ENCODE measurements around the gene PTPRG. TPM values are rescaled to one million over a fixed set of nuclear protein-coding genes. Genes with fewer than 3 reads are reported as not detected.

PTPRG gene
- total RNA-seq, 1 experiment from 2014 or later = 0.74 TPM

DNA sequence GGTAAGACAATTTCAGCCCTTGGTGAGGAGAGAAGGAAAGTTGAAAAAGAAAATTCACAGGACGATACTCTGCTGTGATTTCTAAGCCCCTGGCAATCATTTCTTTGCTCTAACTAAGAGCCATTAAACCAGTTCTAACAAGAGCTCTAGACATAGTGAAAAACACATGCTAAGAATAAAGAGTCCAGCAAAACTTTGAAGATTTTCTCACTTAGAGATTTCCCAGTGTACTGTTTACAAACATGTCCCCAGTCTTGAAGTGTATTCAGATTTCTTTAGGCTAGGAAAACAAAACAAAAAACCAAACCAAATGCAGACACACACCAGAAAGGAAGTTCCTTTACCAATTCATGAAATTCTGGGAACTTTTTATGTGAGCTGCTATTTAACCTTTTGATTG lies 325.8 kb downstream of the PTPRG start:
- no peaks in the 10 kb centered on the region for H3K4me1 ChIP-seq (ENCODE audit: control insufficient read depth, insufficient read depth, low read length)
- in situ Hi-C loops (cut with HindIII; ENCODE audit: low pct_unique_long_range_greater_than_20kb, low sequenced_read_pairs) = no loop called here
- H3K27me3 ChIP-seq (ENCODE audit: control insufficient read depth, insufficient read depth, low read length) = no peaks in the 10 kb centered on the region
- no peak overlapping the region for H3K4me3 ChIP-seq (ENCODE audit: low read depth in 2 of 2, low read length in 2 of 2)
- ATAC-seq (no peak), DNase-seq (ENCODE audit: low read depth, low spot score) (no peak)
- no TSS peak for BruUV-seq (replicated peaks)
- no peak for TF ChIP-seq SIN3A (IDR thresholded peaks at IDR 0.05; ENCODE audit: borderline replicate concordance, insufficient read depth, low read depth, low read length)
- no peak for TF ChIP-seq REST (IDR thresholded peaks at IDR 0.05; ENCODE audit: insufficient read depth in 1 of 2, low read depth in 2 of 2, low read length in 1 of 2)
- TF ChIP-seq, protein P1, sequence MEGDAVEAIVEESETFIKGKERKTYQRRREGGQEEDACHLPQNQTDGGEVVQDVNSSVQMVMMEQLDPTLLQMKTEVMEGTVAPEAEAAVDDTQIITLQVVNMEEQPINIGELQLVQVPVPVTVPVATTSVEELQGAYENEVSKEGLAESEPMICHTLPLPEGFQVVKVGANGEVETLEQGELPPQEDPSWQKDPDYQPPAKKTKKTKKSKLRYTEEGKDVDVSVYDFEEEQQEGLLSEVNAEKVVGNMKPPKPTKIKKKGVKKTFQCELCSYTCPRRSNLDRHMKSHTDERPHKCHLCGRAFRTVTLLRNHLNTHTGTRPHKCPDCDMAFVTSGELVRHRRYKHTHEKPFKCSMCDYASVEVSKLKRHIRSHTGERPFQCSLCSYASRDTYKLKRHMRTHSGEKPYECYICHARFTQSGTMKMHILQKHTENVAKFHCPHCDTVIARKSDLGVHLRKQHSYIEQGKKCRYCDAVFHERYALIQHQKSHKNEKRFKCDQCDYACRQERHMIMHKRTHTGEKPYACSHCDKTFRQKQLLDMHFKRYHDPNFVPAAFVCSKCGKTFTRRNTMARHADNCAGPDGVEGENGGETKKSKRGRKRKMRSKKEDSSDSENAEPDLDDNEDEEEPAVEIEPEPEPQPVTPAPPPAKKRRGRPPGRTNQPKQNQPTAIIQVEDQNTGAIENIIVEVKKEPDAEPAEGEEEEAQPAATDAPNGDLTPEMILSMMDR (IDR thresholded peaks at IDR 0.05) = no peak
- TF ChIP-seq POLR2AphosphoS5 (IDR thresholded peaks at IDR 0.05; ENCODE audit: low read depth, low read length) = no peak
- no peak for TF ChIP-seq TCF7L2 (IDR thresholded peaks at IDR 0.05; ENCODE audit: low read depth, low read length)
- intact Hi-C loops (cut with micrococcal nuclease; ENCODE audit: unreplicated experiment) = no loop called here
- CTCF ChIA-PET = no interaction called here
- H3K9me3 ChIP-seq (ENCODE audit: control insufficient read depth, insufficient read depth, low read depth, low read length) = no peaks in the 10 kb centered on the region
- POLR2A ChIA-PET = no interaction called here
- H3K27ac ChIP-seq (ENCODE audit: low read length) = no peak overlapping the region
- H3K36me3 ChIP-seq (ENCODE audit: control insufficient read depth, insufficient read depth, low read length) = no peaks in the 10 kb centered on the region

DNA sequence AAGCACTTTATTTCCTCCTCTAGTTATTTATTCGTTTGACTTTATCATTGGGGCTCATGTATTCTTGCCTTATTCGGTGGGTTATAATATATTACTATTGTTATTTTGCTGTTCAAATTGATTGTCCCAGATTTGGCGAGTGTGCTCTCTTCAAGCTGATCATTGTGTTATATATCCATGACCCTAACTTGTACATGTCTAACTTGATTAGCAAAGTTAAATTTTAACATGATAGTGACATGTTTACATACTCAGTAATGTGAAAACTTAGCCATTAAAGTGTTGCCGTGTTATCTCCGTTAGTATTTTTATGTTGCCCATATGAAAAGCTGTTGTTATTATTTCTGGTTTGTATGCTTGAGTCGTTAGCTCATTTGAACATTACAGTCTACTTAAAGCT lies 327.9 kb downstream of the PTPRG start:
- H3K9me3 ChIP-seq (ENCODE audit: control insufficient read depth, insufficient read depth, low read depth, low read length) = no peaks in the 10 kb centered on the region
- no peaks in the 10 kb centered on the region for H3K4me1 ChIP-seq (ENCODE audit: control insufficient read depth, insufficient read depth, low read length)
- no peaks in the 10 kb centered on the region for H3K27me3 ChIP-seq (ENCODE audit: control insufficient read depth, insufficient read depth, low read length)
- H3K4me3 ChIP-seq (ENCODE audit: low read depth in 2 of 2, low read length in 2 of 2) = no peak overlapping the region
- no peak overlapping the region for H3K27ac ChIP-seq (ENCODE audit: low read length)
- TF ChIP-seq REST (IDR thresholded peaks at IDR 0.05; ENCODE audit: insufficient read depth in 1 of 2, low read depth in 2 of 2, low read length in 1 of 2) (no peak), TCF7L2 (IDR thresholded peaks at IDR 0.05; ENCODE audit: low read depth, low read length) (no peak), POLR2AphosphoS5 (IDR thresholded peaks at IDR 0.05; ENCODE audit: low read depth, low read length) (no peak), SIN3A (IDR thresholded peaks at IDR 0.05; ENCODE audit: borderline replicate concordance, insufficient read depth, low read depth, low read length) (no peak)
- TF ChIP-seq, protein P1 (IDR thresholded peaks at IDR 0.05) = no peak
- BruUV-seq (replicated peaks) = no TSS peak
- intact Hi-C loops (cut with micrococcal nuclease; ENCODE audit: unreplicated experiment) = no loop called here
- ATAC-seq (no peak), DNase-seq (ENCODE audit: low read depth, low spot score) (no peak)
- ChIA-PET POLR2A (no interaction called here), CTCF (no interaction called here)
- in situ Hi-C loops (cut with HindIII; ENCODE audit: low pct_unique_long_range_greater_than_20kb, low sequenced_read_pairs) = no loop called here
- H3K36me3 ChIP-seq (ENCODE audit: control insufficient read depth, insufficient read depth, low read length) = no peaks in the 10 kb centered on the region

All from Panc1 (cell line).